Body of pancreas (tissue), 4 donors: ENCODE measurements around the gene NLRP12.

Experiments
- POLR2A ChIP-seq, 3 donors: fragments of 450-650 bp; IDR thresholded peaks; one replicate each; pipeline ENCODE4 v1.6.1; 2016; ENCODE audit warnings: antibody characterized with exemption in 3 of 3, mild to moderate bottlenecking in 2 of 3
- TF ChIP-seq, protein P1 (sequence below), 7 experiments: fragments of 450-650 bp in 4 of 7; fragments of 200-600 bp in 3 of 7; sonication (generic) in 3 of 7; IDR thresholded peaks; one replicate each; pipeline ENCODE4 v1.5.1; 2016 to 2019; ENCODE audit warnings: antibody characterized with exemption in 7 of 7

DNA sequence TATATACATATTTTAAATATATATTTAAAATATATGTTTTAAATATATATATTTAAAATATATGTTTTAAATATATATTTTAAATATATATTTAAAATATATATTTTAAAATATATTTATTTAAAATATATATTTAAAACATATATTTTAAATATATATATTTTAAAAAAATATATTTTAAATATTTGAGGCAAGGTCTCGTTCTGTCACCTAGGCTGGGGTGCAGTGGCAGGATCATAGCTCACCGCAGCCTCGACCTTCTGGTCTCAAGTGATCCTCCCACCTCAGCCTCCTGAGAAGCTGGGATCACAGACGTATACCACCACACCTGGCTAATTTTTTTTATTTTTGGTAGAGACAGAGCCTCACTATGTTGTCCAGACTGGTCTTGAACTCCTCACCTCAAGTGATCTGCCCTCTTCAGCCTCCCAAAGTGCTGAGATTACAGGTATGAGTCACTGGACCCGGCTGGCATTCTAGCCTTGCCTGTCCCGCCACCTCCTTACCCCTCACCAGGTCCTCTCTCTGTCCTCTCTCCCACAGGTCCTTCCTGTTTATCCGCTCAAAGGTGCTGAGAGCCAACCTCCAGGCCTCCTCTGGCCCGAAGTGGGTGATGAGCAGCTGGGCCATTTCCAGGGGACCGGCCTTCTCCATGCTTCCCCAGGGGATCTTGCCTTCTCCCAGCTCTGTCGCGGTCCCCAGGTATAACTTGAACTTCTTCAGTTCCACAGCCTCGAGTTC is 564 bp downstream of the NLRP12 start:
- TF ChIP-seq, protein P1, sequence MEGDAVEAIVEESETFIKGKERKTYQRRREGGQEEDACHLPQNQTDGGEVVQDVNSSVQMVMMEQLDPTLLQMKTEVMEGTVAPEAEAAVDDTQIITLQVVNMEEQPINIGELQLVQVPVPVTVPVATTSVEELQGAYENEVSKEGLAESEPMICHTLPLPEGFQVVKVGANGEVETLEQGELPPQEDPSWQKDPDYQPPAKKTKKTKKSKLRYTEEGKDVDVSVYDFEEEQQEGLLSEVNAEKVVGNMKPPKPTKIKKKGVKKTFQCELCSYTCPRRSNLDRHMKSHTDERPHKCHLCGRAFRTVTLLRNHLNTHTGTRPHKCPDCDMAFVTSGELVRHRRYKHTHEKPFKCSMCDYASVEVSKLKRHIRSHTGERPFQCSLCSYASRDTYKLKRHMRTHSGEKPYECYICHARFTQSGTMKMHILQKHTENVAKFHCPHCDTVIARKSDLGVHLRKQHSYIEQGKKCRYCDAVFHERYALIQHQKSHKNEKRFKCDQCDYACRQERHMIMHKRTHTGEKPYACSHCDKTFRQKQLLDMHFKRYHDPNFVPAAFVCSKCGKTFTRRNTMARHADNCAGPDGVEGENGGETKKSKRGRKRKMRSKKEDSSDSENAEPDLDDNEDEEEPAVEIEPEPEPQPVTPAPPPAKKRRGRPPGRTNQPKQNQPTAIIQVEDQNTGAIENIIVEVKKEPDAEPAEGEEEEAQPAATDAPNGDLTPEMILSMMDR (IDR thresholded peaks at IDR 0.05), result no peak
- no peak for TF ChIP-seq POLR2A (IDR thresholded peaks at IDR 0.05)
